Activated CD4-positive, CD25-positive, alpha-beta regulatory T cell treated with anti-CD3 and anti-CD28 coated beads, Interleukin-2, amount 50 U/mL, for 24 hours (primary cell): ENCODE data around the gene DOCK6.

ENCODE experiments used
- ATAC-seq, 2 donors: fragments of 150-1000 bp; cut with Tn5 transposase; one replicate each; pipeline ENCODE4 v1.10.0; 2021; ENCODE audit warnings: mild to moderate bottlenecking in 1 of 2, moderate library complexity in 1 of 2

DOCK6 gene, protein sequence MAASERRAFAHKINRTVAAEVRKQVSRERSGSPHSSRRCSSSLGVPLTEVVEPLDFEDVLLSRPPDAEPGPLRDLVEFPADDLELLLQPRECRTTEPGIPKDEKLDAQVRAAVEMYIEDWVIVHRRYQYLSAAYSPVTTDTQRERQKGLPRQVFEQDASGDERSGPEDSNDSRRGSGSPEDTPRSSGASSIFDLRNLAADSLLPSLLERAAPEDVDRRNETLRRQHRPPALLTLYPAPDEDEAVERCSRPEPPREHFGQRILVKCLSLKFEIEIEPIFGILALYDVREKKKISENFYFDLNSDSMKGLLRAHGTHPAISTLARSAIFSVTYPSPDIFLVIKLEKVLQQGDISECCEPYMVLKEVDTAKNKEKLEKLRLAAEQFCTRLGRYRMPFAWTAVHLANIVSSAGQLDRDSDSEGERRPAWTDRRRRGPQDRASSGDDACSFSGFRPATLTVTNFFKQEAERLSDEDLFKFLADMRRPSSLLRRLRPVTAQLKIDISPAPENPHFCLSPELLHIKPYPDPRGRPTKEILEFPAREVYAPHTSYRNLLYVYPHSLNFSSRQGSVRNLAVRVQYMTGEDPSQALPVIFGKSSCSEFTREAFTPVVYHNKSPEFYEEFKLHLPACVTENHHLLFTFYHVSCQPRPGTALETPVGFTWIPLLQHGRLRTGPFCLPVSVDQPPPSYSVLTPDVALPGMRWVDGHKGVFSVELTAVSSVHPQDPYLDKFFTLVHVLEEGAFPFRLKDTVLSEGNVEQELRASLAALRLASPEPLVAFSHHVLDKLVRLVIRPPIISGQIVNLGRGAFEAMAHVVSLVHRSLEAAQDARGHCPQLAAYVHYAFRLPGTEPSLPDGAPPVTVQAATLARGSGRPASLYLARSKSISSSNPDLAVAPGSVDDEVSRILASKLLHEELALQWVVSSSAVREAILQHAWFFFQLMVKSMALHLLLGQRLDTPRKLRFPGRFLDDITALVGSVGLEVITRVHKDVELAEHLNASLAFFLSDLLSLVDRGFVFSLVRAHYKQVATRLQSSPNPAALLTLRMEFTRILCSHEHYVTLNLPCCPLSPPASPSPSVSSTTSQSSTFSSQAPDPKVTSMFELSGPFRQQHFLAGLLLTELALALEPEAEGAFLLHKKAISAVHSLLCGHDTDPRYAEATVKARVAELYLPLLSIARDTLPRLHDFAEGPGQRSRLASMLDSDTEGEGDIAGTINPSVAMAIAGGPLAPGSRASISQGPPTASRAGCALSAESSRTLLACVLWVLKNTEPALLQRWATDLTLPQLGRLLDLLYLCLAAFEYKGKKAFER (N-terminal part only)

DNA sequence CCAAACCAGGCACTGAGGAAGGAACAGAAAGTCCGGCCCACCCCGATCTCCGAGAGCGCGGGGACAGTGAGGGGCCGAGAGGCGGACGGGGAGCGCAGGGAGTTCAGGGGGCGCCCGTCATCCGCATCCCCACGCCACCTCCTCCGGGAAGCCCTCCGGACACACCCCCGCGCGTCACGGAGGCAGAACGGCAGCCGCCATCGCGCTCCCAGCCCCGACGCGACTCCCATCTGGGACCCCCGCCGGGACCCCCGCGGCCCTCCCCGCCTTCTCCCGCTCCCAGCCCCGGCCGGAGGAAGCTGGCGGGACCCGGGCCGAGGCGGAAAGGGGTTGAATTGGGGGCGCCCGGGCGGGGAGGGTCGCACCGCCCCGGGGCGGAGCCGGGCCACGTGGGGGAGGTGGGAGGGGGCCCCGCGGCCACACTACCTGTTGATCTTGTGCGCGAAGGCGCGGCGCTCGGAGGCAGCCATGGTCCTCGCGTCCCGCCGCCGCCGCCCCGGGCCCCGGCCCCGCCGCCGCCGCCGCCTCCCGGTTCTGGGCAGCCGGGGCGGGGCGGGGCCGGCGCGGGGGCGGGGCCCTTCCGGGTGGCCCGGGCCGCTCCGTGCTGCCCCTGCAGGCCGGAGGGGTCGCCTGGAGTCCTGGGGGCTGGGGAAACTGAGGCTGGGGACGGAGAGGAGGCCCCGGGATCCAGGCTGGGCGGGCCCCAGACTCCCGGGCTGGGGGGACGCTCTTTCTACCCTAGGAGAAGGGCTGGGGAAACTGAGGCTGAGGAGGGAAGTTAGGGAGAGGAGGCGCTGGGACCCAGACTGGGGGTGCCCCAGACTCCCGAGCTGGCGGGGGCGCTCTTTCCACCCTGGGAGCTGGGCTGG, at the start of gene DOCK6:
Gene DOCK6, minus strand, starts transcription at position 554 of the 869 bp plus-strand sequence. Its CDS starts 84 bp downstream, at position 470.
- ATAC-seq: peak; percentile 58 to 60

DNA sequence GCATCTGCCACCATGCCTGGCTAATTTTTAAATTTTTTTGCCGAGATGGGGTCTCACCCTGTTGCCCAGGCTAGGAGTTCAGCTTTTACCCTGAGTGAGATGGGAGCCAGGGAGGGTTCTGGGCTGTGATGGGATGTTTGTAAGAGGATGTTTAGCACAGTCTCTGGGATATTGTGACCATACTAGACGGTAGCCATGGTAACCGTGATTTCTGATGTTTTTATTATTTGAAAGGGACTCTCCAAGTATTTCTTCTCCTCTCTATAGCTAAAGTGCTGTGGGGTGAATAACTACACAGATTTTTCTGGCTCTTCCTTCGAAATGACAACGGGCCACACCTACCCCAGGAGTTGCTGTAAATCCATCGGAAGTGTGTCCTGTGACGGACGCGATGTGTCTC, 44.0 kb upstream of the DOCK6 start:
- ATAC-seq: no peak

DNA sequence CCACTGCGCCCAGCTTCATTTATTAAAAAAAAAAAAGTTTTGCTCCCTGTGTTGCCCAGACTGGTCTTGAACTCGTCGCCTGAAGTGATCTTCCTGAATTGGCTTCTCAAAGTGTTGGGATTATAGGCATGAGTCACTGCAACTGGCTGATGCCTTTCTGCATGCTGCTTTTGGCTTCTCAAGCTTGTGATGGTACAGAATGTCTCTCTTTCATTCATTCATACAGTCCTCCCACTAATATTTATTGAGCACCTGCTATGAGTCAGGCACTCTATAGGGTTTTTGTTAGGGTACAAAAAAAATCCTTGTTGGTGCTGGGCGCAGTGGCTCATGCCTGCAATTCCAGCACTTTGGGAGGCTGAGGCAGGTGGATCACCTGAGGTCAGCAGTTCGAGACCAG, 42.6 kb upstream of the DOCK6 start:
- no peak for ATAC-seq

DNA sequence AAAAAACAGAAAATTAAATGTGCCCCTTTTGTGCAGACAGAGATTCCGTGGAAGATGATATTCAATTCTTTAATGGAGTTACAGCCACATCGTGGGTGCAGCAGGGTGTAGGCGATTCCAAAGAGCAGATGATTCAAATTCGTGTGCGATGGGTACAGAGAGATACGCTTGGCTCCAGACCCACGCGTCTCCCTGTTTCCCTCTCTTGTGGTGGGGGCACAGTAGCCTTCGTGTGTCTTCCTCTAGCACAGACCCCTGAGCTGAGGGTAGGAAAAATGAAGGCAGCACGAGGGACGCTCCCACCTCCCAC, 38.4 kb upstream of the DOCK6 start:
- no peak for ATAC-seq

DNA sequence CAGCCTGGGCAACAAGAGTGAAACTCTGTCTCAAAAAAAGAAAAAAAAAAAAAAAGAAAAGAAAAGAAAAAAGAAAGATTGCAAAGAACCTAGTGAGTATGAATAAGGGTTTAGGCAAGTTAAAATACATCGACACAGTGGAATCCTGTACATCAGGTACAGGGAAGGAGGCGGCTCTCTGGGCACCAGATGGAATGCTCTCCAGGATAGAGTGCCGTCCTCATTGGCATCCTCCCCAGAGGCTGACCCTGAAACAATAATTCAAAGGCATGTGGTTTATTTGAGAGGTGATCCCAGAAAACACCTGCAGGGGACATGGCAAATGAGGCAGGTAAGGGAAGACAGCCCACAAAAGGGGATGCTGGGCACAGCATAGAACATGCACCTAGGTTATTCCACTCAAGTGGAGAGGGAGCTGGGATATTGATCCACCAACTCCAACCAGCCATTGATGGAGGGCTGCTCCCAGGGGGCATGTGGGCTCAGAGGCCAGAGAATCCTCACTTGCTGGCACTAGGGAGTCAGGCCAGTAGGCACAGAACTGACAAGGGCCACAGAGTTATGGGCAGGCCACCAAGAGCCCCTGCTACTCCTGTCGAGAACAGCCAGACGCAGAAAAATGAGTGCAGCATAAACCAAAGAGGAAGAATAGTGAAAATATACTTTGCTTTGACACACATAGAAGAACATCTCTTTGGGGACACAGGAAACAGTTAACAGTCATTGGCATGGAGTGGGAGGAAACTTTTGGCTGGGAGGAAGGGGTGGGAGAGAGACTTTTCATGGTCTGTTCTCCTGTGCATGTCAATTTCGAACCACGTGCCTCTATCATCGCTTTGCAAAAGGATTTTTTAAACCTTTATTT, 37.9 kb upstream of the DOCK6 start:
- no peak for ATAC-seq

DNA sequence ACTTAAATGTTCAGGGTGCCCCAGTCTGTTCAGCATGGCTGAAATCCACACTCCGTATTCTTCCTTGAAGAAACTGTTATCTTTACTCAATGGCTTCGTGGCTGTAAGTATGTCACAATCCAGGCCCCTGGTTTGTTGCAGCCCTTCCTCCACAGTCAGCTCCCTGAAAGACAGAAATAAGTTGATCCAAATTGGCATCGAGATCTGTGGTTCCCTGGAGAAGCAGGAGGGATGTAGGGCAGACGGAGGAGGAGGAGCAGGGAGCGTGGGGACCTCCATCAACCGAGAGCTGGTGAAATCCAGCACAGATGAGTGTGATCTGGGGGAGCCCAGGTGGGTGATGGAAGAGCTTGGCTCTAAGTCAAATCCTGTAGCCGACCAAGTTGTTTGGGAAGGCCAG, 33.9 kb upstream of the DOCK6 start:
- ATAC-seq: no peak

DNA sequence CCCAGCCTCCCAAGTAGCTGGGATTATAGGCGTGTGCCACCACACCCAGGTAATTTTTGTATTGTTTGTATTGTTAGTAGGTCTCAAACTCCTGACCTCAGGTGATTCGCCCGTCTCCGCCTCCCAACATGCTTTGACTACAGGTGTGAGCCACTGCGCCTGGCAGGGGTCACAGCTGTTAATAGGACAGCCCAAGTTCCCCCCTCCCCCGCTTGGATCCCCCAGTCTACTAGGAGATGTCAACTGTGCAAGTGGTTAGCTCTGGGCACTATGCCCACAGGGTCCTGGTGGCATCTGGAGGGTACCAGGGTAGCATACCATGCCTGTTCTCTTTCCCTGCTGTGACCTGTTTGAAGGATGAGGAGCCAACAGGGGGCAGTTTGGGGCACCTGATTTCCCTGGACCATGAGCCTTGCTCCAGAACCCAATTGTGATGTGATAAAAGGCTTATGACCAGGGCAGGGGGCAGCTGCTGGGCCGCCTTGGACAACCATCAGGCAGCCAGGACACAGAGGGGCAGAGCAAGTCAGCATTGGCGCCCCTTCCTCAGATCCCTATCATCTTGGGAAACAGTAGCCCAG, 33.4 kb upstream of the DOCK6 start, which contains the start of gene TSPAN16:
Gene TSPAN16, plus strand, starts transcription at position 496 of the 581 bp plus-strand sequence. CDS start 138 bp downstream, outside the sequence.
- ATAC-seq: no peak

DNA sequence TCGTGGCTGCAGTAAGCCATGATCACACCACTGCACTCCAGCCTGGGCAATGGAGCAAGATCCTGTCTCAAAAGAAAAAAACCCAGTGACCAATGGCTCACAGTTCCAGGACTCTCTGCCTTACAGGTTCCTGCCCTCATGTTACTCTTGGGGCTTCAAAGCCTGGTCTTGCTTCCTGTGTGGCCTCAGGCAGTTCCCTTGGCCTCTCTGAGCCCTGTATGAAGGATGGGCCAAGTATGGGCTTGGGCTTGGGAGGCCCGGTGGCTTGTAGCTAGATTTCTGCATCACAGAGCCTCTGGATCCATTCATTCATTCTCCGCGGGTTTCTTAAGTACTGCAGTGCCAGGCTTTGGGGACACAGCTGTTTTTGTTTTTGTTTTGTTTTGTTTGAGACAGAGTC, 32.9 kb upstream of the DOCK6 start:
- ATAC-seq: no peak

DNA sequence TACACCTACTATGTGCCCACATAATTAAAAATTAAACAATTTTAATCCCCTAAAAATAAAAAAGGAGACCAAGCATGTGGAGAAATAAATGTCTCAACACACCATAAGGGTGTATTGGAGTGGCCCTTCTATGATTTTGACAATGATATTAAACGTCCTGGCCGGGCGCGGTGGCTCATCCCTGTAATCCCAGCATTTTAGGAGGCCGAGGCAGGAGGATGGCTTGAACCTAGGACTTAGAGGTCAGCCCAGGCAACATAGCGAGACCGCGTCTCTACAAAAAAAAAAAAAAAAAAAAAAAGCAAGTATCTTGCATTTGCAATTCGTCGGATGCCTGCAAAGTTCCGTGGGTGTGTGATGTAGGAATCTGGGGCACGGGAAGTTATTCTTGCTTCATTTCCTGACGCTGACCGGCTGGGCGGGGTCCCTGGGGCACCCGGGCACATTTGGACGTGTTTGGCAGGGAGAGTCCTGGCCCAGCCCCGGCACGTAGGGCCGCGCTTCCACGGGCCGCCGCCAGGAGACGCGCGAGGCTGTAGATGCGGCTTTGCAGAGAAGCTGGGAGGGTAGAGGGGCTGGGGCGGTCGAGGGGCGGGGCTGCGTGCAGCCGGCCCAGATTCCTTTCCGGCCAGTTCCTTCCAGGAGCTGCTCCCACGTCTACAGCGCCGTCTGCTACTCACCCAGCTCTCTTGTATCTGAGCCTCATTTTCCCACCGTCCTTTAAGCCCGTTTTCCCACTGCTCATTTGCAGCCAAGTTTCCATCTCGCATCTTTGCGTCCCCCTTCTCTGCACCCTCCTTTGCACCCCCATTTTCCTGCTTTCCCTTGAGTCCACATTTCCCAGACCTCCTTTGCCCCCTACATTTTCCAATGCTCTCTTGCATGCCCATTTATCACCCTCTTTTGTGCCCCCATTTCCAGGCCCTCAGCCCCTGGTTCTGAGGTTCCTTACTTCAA, 31.4 kb upstream of the DOCK6 start:
- peak; percentile 96 for ATAC-seq

DNA sequence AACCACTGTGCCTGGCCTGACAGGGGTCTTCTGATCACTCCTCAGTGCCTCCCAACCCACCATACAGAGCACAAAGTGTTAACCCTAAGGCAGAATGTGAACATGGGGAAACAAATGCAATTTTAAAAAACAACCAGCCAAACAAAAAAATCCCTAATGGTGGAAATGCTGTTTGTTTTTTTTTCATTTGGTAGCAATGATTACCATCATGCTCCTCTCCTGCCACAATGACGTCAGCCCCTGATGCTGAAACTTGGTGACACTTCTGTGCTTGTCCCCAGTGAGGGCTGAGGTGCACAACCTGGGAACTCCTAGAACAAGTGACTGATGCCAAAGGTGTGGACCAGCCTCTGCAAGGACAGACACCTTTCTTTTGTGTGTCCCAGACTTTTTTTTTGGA, 29.7 kb upstream of the DOCK6 start:
- no peak for ATAC-seq

DNA sequence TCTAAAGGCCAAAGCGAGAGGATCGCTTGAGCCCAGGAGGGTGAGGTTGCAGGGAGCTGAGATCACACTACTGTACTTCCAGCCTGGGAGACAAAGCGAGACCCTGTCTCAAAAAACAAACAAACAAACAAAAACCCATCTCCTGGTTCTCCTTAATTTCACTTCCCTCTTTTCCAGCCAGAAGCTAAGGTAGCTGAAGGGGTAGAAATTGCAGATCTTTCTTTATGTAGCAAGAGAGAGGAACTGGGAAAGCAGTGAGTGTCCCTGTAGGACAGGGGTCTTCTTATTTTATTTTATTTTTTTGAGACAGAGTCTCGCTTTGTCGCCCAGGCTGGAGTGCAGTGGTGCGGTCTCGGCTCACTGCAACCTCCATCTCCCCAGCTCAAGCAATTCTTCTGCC, 29.1 kb upstream of the DOCK6 start:
- no peak for ATAC-seq

DNA sequence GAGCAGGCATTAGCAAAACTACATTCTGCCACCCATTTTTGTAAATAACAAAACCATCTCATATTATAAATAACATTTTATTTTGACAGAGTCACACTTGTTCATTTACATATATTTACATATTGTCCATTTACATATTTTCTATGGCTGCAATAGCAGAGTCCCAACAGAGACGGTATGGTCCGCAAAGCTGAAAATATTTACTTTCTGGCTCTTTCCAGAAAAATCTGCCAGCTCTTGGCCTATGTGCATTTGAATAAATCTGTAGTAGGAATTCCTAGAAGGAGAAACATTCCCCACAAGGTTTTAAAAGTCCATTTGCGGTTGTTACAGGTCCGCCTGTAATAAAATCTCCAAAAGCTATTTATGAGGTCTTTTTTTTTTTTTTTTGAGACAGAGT, 27.9 kb upstream of the DOCK6 start:
- ATAC-seq: no peak

DNA sequence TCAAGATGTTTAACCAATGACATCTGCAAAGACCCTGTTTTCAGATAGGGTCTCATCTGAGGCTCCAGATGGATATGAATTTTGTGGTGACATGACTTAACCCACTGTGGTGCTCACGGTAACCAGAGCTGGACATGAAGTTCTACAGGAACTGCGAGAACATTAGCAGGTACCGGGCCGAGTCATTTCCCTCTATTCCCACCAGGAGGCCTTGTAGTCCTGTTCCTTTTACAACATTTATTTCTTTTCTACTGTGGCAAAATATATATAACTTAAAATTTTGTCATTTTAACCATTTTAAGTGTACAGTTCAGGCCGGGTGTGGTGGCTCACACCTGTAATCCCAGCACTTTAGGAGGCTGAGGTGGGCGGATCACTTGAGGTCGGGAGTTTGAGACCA, 26.0 kb upstream of the DOCK6 start:
- no peak for ATAC-seq

DNA sequence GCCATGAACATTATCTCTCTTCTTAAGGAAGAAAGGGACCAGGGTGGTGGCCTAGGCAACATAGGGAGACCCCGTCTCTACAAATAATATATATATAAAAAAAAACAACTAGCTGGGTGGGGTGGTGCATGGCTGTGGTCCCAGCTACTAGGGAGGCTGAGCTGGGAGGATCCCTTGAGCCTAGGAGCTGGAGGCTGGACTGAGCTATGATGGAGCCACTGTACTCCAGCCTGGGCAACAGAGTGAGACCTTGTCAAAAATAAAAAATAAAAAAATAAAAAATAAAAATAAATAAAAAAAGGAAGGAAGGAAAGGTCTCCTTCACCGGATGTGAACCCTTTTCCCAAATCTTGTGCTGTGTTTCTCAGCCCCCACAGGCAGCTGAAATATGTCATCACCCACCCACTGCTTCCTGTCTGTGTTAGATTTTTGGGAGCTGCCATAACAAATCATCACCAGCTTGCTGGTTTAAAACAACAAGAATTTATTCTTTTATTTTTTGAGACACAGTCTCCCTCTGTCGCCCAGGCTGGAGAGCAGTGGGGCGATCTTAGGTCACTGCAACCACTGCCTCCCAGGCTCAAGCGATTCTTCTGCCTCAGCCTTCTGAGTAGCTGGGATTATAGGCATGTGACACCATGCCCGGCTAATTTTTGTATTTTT, 24.1 kb upstream of the DOCK6 start:
- no peak for ATAC-seq

DNA sequence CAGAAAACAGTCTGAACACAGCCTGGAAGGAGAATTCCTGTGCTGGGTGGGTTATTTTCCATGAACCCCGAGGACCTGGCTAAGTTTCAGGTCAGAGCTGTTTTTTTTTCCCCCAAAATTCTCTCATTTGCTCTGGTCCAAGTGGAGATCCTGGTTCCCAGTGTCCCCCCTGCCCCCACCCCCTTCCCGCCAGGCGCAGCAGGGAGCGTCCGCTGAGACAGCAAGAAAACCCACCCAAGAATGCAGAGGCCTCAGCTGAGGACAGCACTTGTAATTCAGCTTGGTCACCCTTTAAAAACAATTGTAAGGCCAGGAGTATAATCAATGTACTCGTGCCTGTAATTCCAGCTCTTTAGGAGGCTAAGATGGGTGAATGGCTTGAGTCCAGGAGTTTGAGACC, 22.2 kb upstream of the DOCK6 start:
- no peak for ATAC-seq

DNA sequence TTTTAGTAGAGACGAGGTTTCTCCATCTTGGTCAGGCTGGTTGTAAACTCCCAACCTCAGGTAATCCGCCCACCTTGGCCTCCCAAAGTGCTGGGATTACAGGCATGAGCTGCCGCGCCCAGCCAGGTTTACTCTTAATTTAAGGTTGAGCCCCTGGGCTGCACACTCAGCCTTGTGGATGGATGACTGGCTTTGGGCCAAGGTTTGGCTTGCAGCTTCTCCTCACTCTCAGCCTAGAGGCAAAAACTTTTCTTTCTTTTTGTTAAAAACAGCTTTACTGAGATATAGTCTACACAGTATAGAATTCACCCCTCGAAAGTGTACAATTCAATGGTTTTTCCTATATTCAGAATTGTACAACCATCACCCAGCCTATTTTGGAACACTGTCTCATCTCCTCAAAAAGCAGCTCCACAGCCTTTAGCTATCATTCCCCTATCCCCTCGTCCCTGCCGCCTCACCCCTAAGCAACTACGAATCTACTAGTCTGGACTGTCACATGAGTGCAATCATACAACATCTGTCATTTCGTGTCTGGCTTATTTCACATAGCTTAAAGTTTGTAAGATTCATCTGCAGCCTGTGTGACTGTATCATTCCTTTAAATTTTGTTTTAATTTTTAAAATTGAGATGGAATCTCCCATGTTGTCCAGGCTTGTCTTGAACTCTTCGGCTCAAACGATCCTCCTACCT, 19.2 kb upstream of the DOCK6 start:
- ATAC-seq: no peak

DNA sequence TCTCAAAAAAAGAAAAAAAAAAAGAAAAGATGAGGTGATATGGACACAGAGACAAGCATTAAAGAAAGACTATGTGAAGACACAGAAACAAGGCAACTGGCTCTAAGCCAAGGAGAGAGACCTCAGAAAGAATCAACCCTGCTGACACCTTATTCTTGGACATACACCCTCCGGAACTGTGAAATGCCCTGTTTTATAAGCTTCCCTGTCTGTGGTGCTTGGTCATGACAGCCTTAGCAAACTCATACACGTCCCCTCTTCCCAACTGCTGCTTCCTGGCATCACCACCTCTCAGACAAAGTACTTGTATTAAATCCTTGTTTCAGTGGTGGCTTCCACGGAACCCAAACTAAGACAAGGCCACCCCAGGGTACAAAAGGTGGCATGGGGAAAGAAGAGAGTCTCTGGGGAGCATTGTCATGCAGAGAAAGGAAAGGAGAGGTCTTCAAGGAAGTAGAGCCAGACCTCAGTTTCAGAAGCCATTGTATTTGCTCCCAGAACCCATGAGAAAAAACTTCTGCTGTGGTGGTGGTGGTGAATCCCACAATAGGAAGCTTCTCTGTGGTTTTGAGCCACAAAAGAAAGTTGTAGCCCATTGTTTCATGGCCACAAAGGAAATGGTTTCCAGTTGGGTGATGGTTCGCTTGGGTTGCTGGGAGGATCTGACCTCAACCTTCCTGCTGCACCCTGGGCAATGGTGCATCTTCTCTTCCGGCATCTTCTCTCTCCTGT, 17.3 kb upstream of the DOCK6 start:
- peak in 1 of 2 donors; percentile 20 for ATAC-seq
